Measurements from ENCODE around the gene SCARB1.

SCARB1 gene

GRCh38 chr12:124812356-124812755 is 51.3 kb downstream of the SCARB1 start:
- no peak overlapping the region for H3K4ac ChIP-seq (ENCODE audit: low read depth, low read length)
- no peak overlapping the region for H3K27ac ChIP-seq (ENCODE audit: low read depth, low read length)
- H3K79me1 ChIP-seq (ENCODE audit: low read length): no peaks in the 10 kb centered on the region
- no peak overlapping the region for H2AK5ac ChIP-seq (ENCODE audit: low read length)
- H2BK5ac ChIP-seq (ENCODE audit: low read length): no peak overlapping the region
- H3K23ac ChIP-seq (ENCODE audit: low read length): no peak overlapping the region
- H3K56ac ChIP-seq (ENCODE audit: low read length): no peak overlapping the region
- H3K18ac ChIP-seq (ENCODE audit: low read length): no peak overlapping the region
- H2BK120ac ChIP-seq (ENCODE audit: low read depth, low read length): no peak overlapping the region
- no peak overlapping the region for H3K9ac ChIP-seq (ENCODE audit: low read length)
- H4K5ac ChIP-seq (ENCODE audit: low read length): no peak overlapping the region
- H3K4me2 ChIP-seq (ENCODE audit: low read length): no peak overlapping the region
- WGBS (ENCODE audit: extremely low coverage, insufficient coverage, low lambda C conversion rate): no CpG with 5 or more reads among the region's 9 CpGs
- no peak overlapping the region for H4K8ac ChIP-seq (ENCODE audit: low read depth, low read length)
- no peak overlapping the region for H3K4me3 ChIP-seq (ENCODE audit: low read length)
- H3K79me2 ChIP-seq (ENCODE audit: control insufficient read depth, insufficient read depth, low read length): no peaks in the 10 kb centered on the region
- no peaks in the 10 kb centered on the region for H3K4me1 ChIP-seq (ENCODE audit: control insufficient read depth, low read depth, low read length)
- no peak for DNase-seq
- H3K36me3 ChIP-seq (ENCODE audit: control insufficient read depth, insufficient read depth, low read length): no peaks in the 10 kb centered on the region
- no peak overlapping the region for H2BK15ac ChIP-seq (replicated peaks; ENCODE audit: low read depth)
- no peaks in the 10 kb centered on the region for H3K27me3 ChIP-seq (ENCODE audit: insufficient read depth, low read length, poor library complexity)

- Histone ChIP-seq H3K36me3 (ENCODE audit: control insufficient read depth, insufficient read depth, low read length) (no peaks in the 10 kb centered on the region), H2BK15ac (replicated peaks; ENCODE audit: low read depth) (no peak overlapping the region), H3K79me2 (ENCODE audit: control insufficient read depth, insufficient read depth, low read length) (no peaks in the 10 kb centered on the region), H4K5ac (ENCODE audit: low read length) (no peak overlapping the region), H3K27ac (ENCODE audit: low read depth, low read length) (no peak overlapping the region), H3K27me3 (ENCODE audit: insufficient read depth, low read length, poor library complexity) (no peaks in the 10 kb centered on the region), H3K9ac (ENCODE audit: low read length) (no peak overlapping the region), H2BK5ac (ENCODE audit: low read length) (no peak overlapping the region), H2BK120ac (ENCODE audit: low read depth, low read length) (no peak overlapping the region), H3K4me2 (ENCODE audit: low read length) (no peak overlapping the region), H3K4me1 (ENCODE audit: control insufficient read depth, low read depth, low read length) (no peaks in the 10 kb centered on the region), H3K79me1 (ENCODE audit: low read length) (no peaks in the 10 kb centered on the region), H3K4ac (ENCODE audit: low read depth, low read length) (no peak overlapping the region), H3K23ac (ENCODE audit: low read length) (no peak overlapping the region), H2AK5ac (ENCODE audit: low read length) (no peak overlapping the region), H3K18ac (ENCODE audit: low read length) (no peak overlapping the region), H4K8ac (ENCODE audit: low read depth, low read length) (no peak overlapping the region), H3K56ac (ENCODE audit: low read length) (no peak overlapping the region), H3K4me3 (ENCODE audit: low read length) (no peak overlapping the region)
- no CpG with 5 or more reads among the region's 13 CpGs for WGBS (ENCODE audit: extremely low coverage, insufficient coverage, low lambda C conversion rate)
- DNase-seq: no peak
These were observed 52.0 kb downstream of the SCARB1 start for GRCh38 chr12:124811633-124812032.

GRCh38 chr12:124809878-124810277 is 53.8 kb downstream of the SCARB1 start:
- H4K5ac ChIP-seq (ENCODE audit: low read length): no peak overlapping the region
- no peak overlapping the region for H3K23ac ChIP-seq (ENCODE audit: low read length)
- no peak overlapping the region for H3K18ac ChIP-seq (ENCODE audit: low read length)
- no peak overlapping the region for H3K4ac ChIP-seq (ENCODE audit: low read depth, low read length)
- no peak overlapping the region for H2BK120ac ChIP-seq (ENCODE audit: low read depth, low read length)
- no peak overlapping the region for H4K8ac ChIP-seq (ENCODE audit: low read depth, low read length)
- H3K4me1 ChIP-seq (ENCODE audit: control insufficient read depth, low read depth, low read length): no peaks in the 10 kb centered on the region
- H3K27ac ChIP-seq (ENCODE audit: low read depth, low read length): no peak overlapping the region
- H3K56ac ChIP-seq (ENCODE audit: low read length): no peak overlapping the region
- H2BK15ac ChIP-seq (replicated peaks; ENCODE audit: low read depth): no peak overlapping the region
- no peak overlapping the region for H3K4me3 ChIP-seq (ENCODE audit: low read length)
- peaks cover 3% of the 10 kb centered on the region for H3K36me3 ChIP-seq (ENCODE audit: control insufficient read depth, insufficient read depth, low read length)
- H3K27me3 ChIP-seq (ENCODE audit: insufficient read depth, low read length, poor library complexity): no peaks in the 10 kb centered on the region
- no peak overlapping the region for H3K4me2 ChIP-seq (ENCODE audit: low read length)
- H2AK5ac ChIP-seq (ENCODE audit: low read length): no peak overlapping the region
- WGBS (ENCODE audit: extremely low coverage, insufficient coverage, low lambda C conversion rate): no CpG with 5 or more reads among the region's 8 CpGs
- H3K79me2 ChIP-seq (ENCODE audit: control insufficient read depth, insufficient read depth, low read length): no peaks in the 10 kb centered on the region
- DNase-seq: no peak
- no peaks in the 10 kb centered on the region for H3K79me1 ChIP-seq (ENCODE audit: low read length)
- no peak overlapping the region for H2BK5ac ChIP-seq (ENCODE audit: low read length)
- H3K9ac ChIP-seq (ENCODE audit: low read length): no peak overlapping the region

- peaks cover 3% of the 10 kb centered on the region for H3K36me3 ChIP-seq (ENCODE audit: control insufficient read depth, insufficient read depth, low read length)
- no peak overlapping the region for H4K8ac ChIP-seq (ENCODE audit: low read depth, low read length)
- H3K9ac ChIP-seq (ENCODE audit: low read length): no peak overlapping the region
- H3K27ac ChIP-seq (ENCODE audit: low read depth, low read length): no peak overlapping the region
- no peak overlapping the region for H3K4ac ChIP-seq (ENCODE audit: low read depth, low read length)
- no peak for DNase-seq
- no peak overlapping the region for H3K18ac ChIP-seq (ENCODE audit: low read length)
- no peak overlapping the region for H3K4me3 ChIP-seq (ENCODE audit: low read length)
- no peak overlapping the region for H4K5ac ChIP-seq (ENCODE audit: low read length)
- no peak overlapping the region for H3K23ac ChIP-seq (ENCODE audit: low read length)
- H3K4me2 ChIP-seq (ENCODE audit: low read length): no peak overlapping the region
- H2AK5ac ChIP-seq (ENCODE audit: low read length): no peak overlapping the region
- H3K79me1 ChIP-seq (ENCODE audit: low read length): no peaks in the 10 kb centered on the region
- no peak overlapping the region for H2BK15ac ChIP-seq (replicated peaks; ENCODE audit: low read depth)
- H3K27me3 ChIP-seq (ENCODE audit: insufficient read depth, low read length, poor library complexity): no peaks in the 10 kb centered on the region
- no peak overlapping the region for H3K56ac ChIP-seq (ENCODE audit: low read length)
- WGBS (ENCODE audit: extremely low coverage, insufficient coverage, low lambda C conversion rate): no CpG with 5 or more reads among the region's 4 CpGs
- no peak overlapping the region for H2BK5ac ChIP-seq (ENCODE audit: low read length)
- no peaks in the 10 kb centered on the region for H3K79me2 ChIP-seq (ENCODE audit: control insufficient read depth, insufficient read depth, low read length)
- no peak overlapping the region for H2BK120ac ChIP-seq (ENCODE audit: low read depth, low read length)
- no peaks in the 10 kb centered on the region for H3K4me1 ChIP-seq (ENCODE audit: control insufficient read depth, low read depth, low read length)
These were observed 54.3 kb downstream of the SCARB1 start for GRCh38 chr12:124809391-124809790.

- Histone ChIP-seq H3K27me3 (ENCODE audit: insufficient read depth, low read length, poor library complexity) (no peaks in the 10 kb centered on the region), H2BK5ac (ENCODE audit: low read length) (no peak overlapping the region), H3K4me1 (ENCODE audit: control insufficient read depth, low read depth, low read length) (no peaks in the 10 kb centered on the region), H4K8ac (ENCODE audit: low read depth, low read length) (no peak overlapping the region), H3K56ac (ENCODE audit: low read length) (no peak overlapping the region), H3K79me1 (ENCODE audit: low read length) (no peaks in the 10 kb centered on the region), H3K18ac (ENCODE audit: low read length) (no peak overlapping the region), H2BK15ac (replicated peaks; ENCODE audit: low read depth) (no peak overlapping the region), H3K36me3 (ENCODE audit: control insufficient read depth, insufficient read depth, low read length) (peaks cover 3% of the 10 kb centered on the region), H3K27ac (ENCODE audit: low read depth, low read length) (no peak overlapping the region), H4K5ac (ENCODE audit: low read length) (no peak overlapping the region), H2BK120ac (ENCODE audit: low read depth, low read length) (no peak overlapping the region), H2AK5ac (ENCODE audit: low read length) (no peak overlapping the region), H3K4ac (ENCODE audit: low read depth, low read length) (no peak overlapping the region), H3K9ac (ENCODE audit: low read length) (no peak overlapping the region), H3K23ac (ENCODE audit: low read length) (no peak overlapping the region), H3K4me3 (ENCODE audit: low read length) (no peak overlapping the region), H3K79me2 (ENCODE audit: control insufficient read depth, insufficient read depth, low read length) (no peaks in the 10 kb centered on the region), H3K4me2 (ENCODE audit: low read length) (no peak overlapping the region)
- WGBS (ENCODE audit: extremely low coverage, insufficient coverage, low lambda C conversion rate): no CpG with 5 or more reads among the region's 2 CpGs
- DNase-seq: no peak
These were observed 55.4 kb downstream of the SCARB1 start for GRCh38 chr12:124808272-124808671.

- no peaks in the 10 kb centered on the region for H3K79me2 ChIP-seq (ENCODE audit: control insufficient read depth, insufficient read depth, low read length)
- H3K9ac ChIP-seq (ENCODE audit: low read length): no peak overlapping the region
- peaks cover 3% of the 10 kb centered on the region for H3K36me3 ChIP-seq (ENCODE audit: control insufficient read depth, insufficient read depth, low read length)
- no peak overlapping the region for H3K23ac ChIP-seq (ENCODE audit: low read length)
- H3K27ac ChIP-seq (ENCODE audit: low read depth, low read length): no peak overlapping the region
- no peak overlapping the region for H3K56ac ChIP-seq (ENCODE audit: low read length)
- DNase-seq: no peak
- no peak overlapping the region for H4K5ac ChIP-seq (ENCODE audit: low read length)
- H3K4me3 ChIP-seq (ENCODE audit: low read length): no peak overlapping the region
- H3K4me1 ChIP-seq (ENCODE audit: control insufficient read depth, low read depth, low read length): no peaks in the 10 kb centered on the region
- H3K79me1 ChIP-seq (ENCODE audit: low read length): no peaks in the 10 kb centered on the region
- H3K27me3 ChIP-seq (ENCODE audit: insufficient read depth, low read length, poor library complexity): no peaks in the 10 kb centered on the region
- H3K4ac ChIP-seq (ENCODE audit: low read depth, low read length): no peak overlapping the region
- H2BK5ac ChIP-seq (ENCODE audit: low read length): no peak overlapping the region
- no peak overlapping the region for H3K18ac ChIP-seq (ENCODE audit: low read length)
- no CpG with 5 or more reads among the region's 25 CpGs for WGBS (ENCODE audit: extremely low coverage, insufficient coverage, low lambda C conversion rate)
- no peak overlapping the region for H2BK120ac ChIP-seq (ENCODE audit: low read depth, low read length)
- no peak overlapping the region for H4K8ac ChIP-seq (ENCODE audit: low read depth, low read length)
- H2AK5ac ChIP-seq (ENCODE audit: low read length): no peak overlapping the region
- H2BK15ac ChIP-seq (replicated peaks; ENCODE audit: low read depth): no peak overlapping the region
- no peak overlapping the region for H3K4me2 ChIP-seq (ENCODE audit: low read length)
These were observed 57.6 kb downstream of the SCARB1 start for GRCh38 chr12:124805876-124806668.

Measured in mesendoderm (in vitro differentiated cells).